Measurements from ENCODE around the gene STOX1.
"Not testable (repeated sequence)": the region's sequence is repeated elsewhere in the genome, so short reads cannot be mapped to it uniquely, and the experiment has no call there.

Gene STOX1

DNA sequence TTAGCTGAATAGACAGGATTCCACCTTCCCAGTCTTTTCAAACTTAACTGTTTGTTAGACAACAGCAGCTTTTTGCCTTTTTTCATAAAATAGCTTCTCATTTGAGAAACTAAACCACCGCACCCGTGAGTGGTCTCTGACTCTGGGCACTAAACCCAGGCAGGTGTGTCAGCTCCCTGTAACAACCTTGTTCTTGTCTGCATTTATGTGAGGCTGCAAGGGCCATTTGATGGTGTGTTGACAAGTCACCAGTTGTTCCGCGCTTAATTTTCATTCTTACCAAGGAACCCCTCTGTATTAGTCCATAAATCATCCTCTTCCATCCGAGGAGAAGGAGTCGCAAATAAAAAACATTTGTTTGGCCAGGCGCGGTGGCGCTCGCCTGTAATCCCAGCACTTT, 1.5 kb downstream of the STOX1 start:
- DNase-seq (ENCODE audit: low spot score) = no peak

GRCh38 chr10:68829521-68829920, 2.2 kb downstream of the STOX1 start:
- DNase-seq (ENCODE audit: low spot score) = no peak

- no peak for DNase-seq (ENCODE audit: low spot score)
Measured at GRCh38 chr10:68829952-68830351, 2.6 kb downstream of the STOX1 start.

- DNase-seq (ENCODE audit: low spot score) = no peak
Measured at GRCh38 chr10:68831961-68832455, 4.7 kb downstream of the STOX1 start.

DNA sequence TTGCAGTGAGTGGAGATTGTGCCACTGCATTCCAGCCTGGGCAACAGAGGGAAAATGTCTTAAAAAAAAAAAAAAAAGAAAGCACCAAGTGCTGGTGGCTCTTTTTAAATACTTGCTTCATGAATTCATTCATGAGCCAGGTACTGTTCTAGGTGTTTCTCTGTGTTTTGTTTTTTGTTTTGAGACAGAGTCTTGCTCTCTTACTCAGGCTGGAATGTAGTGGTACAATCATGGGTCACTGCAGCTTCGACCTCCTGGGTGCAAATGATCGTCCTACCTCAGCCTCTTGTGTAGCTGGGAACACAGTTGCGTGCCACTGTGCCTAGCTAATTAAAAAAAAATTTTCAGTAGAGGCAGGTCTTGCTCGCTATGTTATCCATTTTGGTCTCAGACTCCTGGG, 5.3 kb downstream of the STOX1 start:
- no peak for DNase-seq (ENCODE audit: low spot score)

- no peak for DNase-seq (ENCODE audit: low spot score)
Measured at GRCh38 chr10:68837626-68838322, 10.4 kb downstream of the STOX1 start.

GRCh38 chr10:68840650-68841049, 13.3 kb downstream of the STOX1 start:
- DNase-seq (ENCODE audit: low spot score) = not testable (repeated sequence)

DNA sequence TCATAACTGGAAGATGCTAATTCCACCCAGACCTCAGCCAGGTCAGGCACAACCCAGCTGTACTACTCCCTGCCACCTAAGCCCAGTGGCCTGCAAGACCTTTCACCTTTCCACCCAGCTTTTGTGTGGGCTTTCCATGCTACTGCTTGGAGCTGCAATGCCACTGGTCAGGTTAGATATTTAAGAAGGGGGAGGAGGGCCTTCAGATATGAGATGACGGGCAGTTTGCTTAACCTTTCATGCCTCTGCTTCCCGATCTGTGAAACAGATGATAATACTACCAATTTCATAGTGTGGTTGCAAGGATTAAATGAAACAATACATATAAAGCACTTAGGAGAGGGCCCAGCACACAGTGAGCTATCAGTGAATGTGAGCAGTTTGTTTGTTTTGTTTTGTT, 20.9 kb downstream of the STOX1 start:
- DNase-seq (ENCODE audit: low spot score) = no peak

GRCh38 chr10:68848806-68849205, 21.5 kb downstream of the STOX1 start:
- DNase-seq (ENCODE audit: low spot score) = no peak

GRCh38 chr10:68856352-68856751, 29.0 kb downstream of the STOX1 start:
- DNase-seq (ENCODE audit: low spot score) = no peak

DNA sequence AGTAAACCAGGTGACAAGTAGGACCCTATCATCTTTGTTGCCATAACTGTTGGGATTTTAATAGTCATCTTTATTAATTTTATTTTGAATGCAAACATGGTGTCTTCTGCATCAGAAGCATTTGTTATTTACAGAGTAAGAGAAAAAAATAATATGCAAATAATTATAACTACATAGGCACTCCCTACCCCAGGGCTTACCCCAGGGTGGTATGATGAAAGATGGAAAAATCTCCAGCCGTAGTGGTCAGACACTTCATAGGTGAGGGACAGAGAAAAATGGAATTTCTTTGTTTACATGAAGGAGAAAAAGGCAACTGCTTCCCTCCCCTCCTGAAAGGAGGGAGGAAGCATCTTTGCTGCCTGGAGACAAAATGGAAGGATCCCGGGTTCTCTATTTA, 29.7 kb downstream of the STOX1 start:
- no peak for DNase-seq (ENCODE audit: low spot score)

GRCh38 chr10:68861253-68861652, 33.9 kb downstream of the STOX1 start:
- no peak for DNase-seq (ENCODE audit: low spot score)

GRCh38 chr10:68864611-68865010, 37.3 kb downstream of the STOX1 start:
- DNase-seq (ENCODE audit: low spot score) = no peak

DNA sequence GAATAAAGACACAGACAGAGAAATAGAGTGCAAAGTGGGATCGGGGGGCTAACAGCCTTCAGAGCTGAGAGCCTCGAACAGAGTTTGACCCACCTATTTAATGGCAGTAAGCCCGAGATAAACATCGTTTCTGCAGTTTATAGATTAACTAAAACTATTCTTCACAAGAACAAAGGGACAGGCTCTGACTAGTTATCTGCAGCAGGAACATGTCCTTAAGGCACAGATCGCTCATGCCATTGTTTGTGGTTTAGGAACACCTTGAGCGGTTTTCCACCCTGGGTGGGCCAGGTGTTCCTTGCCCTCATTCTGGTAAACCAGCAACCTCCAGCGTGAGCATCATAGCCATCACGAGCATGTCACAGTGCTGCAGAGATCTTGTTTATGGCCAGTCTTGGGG, 40.8 kb downstream of the STOX1 start:
- DNase-seq (ENCODE audit: low spot score) = not testable (repeated sequence)

DNA sequence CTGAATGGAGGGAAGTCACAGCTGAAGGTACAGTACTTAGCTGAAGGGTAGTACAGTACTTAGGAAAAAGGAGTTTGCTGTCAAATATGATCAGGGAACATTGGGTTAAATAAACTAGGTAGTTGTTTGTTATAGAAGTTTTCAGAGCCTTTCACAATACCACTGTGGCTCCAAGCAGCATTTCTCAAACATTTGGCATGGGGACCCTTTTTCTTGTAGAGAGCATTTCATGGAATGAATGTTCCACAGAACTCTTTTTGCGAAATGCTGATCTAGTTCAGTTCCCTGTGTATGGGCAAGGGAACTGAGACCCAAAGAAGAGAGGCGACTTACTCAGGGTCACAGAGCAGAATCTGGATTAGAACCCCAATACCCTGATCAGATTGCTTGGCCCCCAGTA, 42.3 kb downstream of the STOX1 start:
- DNase-seq (ENCODE audit: low spot score) = no peak

GRCh38 chr10:68870061-68870460, 42.7 kb downstream of the STOX1 start:
- DNase-seq (ENCODE audit: low spot score) = no peak

DNA sequence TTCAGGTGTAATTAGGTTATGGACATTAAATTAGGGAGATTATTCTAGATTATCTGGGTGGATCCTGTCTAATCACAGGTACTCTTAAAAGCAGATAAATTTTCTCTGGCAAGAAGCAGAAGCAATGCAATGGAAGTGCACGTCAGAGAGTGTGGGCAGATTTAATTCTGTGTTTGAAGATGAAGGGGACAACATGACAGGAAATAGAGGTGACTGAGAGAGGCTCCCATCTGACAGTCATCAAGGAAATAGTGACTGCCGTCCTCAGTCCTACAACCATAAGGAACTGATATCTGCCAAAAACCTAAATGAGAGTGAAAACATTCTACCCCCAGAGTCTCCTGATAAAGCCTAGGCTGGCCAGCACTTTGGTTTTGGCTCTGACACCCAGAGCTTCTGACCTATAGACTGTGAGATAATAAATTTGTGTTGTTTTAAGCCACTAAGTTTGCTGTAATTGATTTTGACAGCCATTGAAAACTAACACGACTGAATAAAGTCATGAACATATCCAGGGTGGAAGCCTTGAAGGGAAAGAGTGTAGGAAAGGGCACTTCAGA, 43.3 kb downstream of the STOX1 start:
- no peak for DNase-seq (ENCODE audit: low spot score)

DNA sequence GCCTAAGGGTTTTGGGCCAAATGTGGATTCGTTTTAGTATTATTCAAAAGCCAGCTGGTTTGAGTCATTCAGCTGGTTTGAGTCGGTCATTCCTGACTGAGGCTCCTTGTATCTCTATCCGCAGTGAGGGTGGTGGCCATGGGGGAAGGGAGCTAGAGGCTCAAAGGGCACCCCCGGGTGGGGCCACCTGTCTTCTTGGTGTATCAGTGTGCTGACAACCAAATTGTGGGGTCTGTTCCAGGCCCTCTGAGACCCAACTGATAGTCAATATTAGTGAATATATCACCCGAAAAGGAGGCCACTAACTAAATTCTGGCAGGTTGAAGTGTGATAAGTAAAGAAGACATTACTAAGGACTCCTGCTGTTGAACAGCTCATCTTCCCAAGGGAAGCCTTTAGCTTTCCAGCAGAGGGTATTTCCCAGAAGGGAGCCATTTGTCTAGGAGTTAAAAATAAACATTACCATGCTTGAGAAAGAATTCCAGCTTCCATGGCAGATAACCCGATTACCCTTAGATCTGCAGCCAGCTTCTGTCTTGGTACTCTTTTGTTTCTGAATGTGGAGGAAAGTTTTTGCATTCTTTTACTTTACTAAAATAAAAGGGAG, 43.9 kb downstream of the STOX1 start:
- no peak for DNase-seq (ENCODE audit: low spot score)

DNA sequence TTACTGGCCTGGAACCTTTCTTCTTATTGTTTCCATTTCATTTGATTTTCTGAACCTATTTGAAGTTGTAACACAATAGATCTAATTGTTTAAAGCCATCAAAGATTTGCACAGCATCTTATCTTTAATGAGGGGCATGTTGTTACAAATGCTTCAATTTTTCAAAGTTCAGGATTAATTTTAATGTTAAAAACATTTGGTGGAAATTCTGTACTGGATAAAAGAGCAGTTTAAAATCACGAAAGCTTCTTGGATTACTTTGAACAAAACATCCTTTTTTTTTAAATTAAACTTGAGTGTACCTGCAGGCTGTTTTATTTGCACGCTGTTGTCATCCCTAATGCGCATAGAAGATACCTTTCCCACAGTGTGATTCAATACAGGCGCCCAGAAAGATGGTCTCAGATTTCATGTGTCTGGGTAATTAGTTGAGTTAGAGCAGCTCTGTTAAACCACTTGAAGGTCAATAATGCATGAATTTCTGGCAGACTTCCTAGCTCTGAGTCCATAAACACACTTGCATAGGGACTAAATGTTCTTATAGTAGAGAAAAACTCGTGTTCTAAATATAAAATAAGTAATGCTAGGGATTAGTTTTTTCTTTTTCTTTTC, 44.5 kb downstream of the STOX1 start:
- peak; percentile 8 for DNase-seq (ENCODE audit: low spot score)

DNA sequence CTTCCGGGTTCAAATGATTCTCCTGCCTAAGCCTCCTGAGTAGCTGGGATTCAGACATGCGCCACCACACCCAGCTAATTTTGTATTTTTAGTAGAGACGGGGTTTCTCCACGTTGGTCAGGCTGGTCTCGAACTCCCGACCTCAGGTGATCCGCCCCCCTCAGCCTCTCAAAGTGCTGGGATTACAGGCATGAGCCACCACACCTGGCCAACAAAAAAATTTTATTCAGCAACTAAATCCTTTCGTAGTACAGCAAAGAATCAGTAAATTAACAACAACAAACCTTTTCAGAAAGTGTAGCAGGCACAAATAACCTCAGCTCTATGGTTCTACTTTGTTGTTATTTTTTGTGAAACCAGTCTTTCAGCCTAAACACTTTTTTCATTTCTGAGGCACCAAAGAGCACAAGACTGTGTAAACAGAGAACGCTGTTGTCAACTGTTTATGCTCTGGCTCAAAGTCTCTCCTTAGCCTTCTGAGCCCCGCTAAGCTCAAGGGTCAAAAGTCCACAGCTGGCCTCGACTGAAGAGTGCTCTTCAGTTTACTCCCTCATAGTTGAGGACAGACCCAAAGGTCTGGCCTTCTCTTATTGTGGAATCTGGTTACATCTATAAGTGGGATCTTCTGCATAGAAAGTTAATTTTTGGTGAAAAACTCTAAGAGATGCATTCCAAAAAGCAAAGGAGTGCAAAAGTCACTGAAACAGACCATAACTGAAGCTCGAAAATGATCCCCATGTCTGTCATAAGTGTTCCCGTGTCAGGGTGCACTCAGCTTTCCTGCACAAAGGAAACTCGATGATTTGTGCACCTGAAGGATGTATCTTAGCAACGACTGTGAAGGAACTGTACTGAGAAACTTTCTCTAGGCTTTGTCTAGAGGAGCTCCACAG, 49.2 kb downstream of the STOX1 start:
- no peak for DNase-seq (ENCODE audit: low spot score)

DNA sequence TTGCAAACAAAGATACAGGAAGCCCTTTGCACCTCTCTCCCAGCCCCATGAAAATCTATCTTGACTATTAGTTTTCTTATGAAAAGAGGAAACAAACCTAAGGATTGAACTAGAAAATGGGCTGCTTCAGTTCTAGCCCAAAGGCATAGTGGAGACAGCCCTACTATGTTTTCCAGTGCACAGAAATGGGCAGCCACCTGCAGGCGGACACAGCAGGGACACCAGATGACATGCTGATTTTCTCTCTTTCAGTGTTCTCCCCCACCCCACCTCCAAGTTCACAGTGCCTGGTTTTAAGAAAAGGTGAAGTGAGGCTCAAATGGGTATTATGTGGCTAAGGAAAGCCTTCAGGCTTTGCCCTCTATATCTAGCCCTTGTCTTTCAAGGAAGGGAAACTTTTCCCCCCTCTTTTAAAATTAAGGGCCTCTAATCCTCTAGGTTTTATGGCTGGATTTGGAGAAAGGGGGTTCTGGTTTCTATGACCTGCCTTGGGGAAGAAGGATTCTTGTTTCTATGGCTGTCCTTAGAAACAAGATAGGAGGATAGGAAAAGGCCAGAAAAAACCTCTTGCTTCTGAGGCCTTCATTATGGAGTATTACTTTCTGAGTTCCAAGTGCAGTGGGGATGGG, 50.3 kb downstream of the STOX1 start:
- DNase-seq (ENCODE audit: low spot score) = no peak

DNA sequence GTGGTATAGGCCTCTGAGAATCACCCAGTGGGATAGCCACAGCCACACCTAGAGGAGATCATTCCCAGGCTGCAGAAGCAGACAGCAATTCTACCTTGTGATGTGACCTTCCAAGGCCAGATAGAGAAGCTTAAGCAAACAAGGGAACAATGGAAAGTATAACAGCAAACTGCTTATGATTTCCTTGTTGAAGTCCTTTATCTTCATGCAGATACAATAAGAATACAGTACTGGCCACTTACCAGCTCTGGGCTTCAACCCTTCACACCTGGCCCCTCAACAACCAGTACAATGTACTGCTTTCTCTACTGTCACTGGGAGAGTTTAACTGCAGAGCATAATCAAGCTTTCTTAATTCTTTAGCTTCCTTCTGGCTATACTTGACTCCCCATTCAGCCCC, 51.2 kb downstream of the STOX1 start:
- DNase-seq (ENCODE audit: low spot score) = no peak
